Effector memory CD8-positive, alpha-beta T cell (primary cell): ENCODE data around the gene TNNI3K.

ENCODE experiments used
- ATAC-seq: fragments of 150-1000 bp; cut with Tn5 transposase; replicated peaks from 2 replicates; pipeline ENCODE4 v1.10.0; 2021; ENCODE audit warnings: mild to moderate bottlenecking, moderate library complexity
- DNase-seq, 3 experiments: peaks; one replicate each; pipeline ENCODE4 v3.0.0; 2021
- H3K27ac Mint-ChIP-seq, 2 donors: one replicate each; pipeline ENCODE4 v1.8.0; 2022; ENCODE audit warnings: mild to moderate bottlenecking in 2 of 2, mixed read lengths in 2 of 2, moderate library complexity in 2 of 2
- H3K27me3 Mint-ChIP-seq, 2 donors: one replicate each; pipeline ENCODE4 v1.8.0; 2022; ENCODE audit warnings: mixed read lengths in 2 of 2
- H3K36me3 Mint-ChIP-seq: one replicate; pipeline ENCODE4 v1.8.0; 2022; ENCODE audit warnings: mild to moderate bottlenecking, moderate library complexity, mixed read lengths; ENCODE audit not compliant: insufficient read depth
- H3K4me1 Mint-ChIP-seq, 2 donors: one replicate each; pipeline ENCODE4 v1.8.0; 2022; ENCODE audit warnings: low read depth in 2 of 2, mixed read lengths in 2 of 2
- H3K4me3 Mint-ChIP-seq, 2 donors: one replicate each; pipeline ENCODE4 v1.8.0; 2022; ENCODE audit warnings: mild to moderate bottlenecking in 2 of 2, mixed read lengths in 2 of 2, moderate library complexity in 2 of 2
- H3K9me3 Mint-ChIP-seq, 2 donors: one replicate each; pipeline ENCODE4 v1.8.0; 2022; ENCODE audit warnings: mixed read lengths in 2 of 2

Gene TNNI3K

DNA sequence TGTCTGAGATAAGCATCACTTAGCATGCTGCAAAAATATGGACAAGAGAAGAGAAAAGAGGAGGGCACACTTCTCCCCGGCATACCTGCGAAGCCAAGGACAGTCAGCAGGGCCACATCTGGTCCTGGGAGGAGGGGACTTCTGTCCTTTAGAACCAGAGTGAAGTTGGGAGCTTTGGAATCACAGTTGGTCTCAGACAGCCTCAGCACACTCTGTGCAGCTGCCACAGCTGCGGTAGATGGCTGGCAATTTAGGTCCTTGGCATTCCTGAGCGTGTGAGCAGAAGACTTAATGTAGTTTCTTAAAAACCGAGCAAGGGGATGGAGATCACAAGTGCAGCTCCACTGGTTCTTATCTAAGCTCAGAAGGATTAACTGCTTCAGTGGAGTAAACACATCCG lies 244.9 kb downstream of the TNNI3K start:
- no peaks in the 10 kb centered on the region for H3K9me3 Mint-ChIP-seq
- ATAC-seq (no peak), DNase-seq (no peak)

DNA sequence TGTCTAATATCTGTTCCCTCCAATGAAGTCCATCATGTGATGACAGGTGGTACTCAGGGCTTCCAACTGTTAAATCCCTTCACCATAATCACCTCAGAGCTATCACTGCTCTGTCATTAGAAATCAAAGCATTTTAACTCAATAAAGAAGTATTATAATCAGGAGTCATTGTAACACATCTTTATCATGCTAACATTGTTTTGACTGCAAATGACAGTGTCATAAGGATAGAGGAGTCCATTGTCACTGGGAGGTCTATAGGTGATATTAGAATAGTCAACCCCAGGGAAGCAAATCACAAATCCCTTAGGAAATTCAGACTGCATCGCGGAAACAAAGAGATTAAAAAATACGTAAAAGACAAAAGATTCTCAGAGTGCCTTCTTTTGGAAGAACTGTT lies 246.4 kb downstream of the TNNI3K start:
- H3K4me3 Mint-ChIP-seq: no peak overlapping the region
- no peaks in the 10 kb centered on the region for H3K9me3 Mint-ChIP-seq
- H3K27me3 Mint-ChIP-seq: peaks cover 0 to 10% of the 10 kb centered on the region in 2 donors
- H3K36me3 Mint-ChIP-seq: no peaks in the 10 kb centered on the region
- DNase-seq (no peak), ATAC-seq (no peak)
- H3K4me1 Mint-ChIP-seq: no peaks in the 10 kb centered on the region
- no peak overlapping the region for H3K27ac Mint-ChIP-seq

More for the DNA sequence above, 244.9 kb downstream of the TNNI3K start:
- H3K27ac Mint-ChIP-seq: no peak overlapping the region
- no peaks in the 10 kb centered on the region for H3K36me3 Mint-ChIP-seq
- no peak overlapping the region for H3K4me3 Mint-ChIP-seq
- H3K27me3 Mint-ChIP-seq: peaks cover 0 to 10% of the 10 kb centered on the region in 2 donors
- H3K4me1 Mint-ChIP-seq: no peaks in the 10 kb centered on the region

DNA sequence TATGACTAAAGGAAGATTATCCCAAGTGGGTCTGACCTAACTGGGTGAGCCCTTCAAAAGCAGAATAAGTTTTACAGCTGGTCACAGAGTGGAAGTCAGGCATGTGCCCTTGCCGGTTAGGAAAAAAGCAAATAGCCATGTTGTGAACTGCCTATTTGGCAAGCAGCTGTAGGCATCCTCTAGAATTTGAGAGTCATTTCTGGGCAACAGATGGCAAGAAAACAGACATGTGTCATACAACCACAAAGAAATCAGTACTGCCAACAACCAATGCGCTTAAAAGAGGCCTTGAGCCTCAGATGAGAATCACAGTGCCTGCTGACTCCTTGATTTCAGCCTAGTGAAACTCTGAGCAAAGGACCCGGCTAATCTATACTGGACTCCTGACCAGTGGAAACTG lies 250.4 kb downstream of the TNNI3K start:
- no peaks in the 10 kb centered on the region for H3K4me1 Mint-ChIP-seq
- no peak for DNase-seq
- H3K27me3 Mint-ChIP-seq: peaks cover 0 to 4% of the 10 kb centered on the region in 2 donors
- H3K36me3 Mint-ChIP-seq: no peaks in the 10 kb centered on the region
- ATAC-seq: no peak
- no peak overlapping the region for H3K27ac Mint-ChIP-seq
- H3K9me3 Mint-ChIP-seq: no peaks in the 10 kb centered on the region
- no peak overlapping the region for H3K4me3 Mint-ChIP-seq

DNA sequence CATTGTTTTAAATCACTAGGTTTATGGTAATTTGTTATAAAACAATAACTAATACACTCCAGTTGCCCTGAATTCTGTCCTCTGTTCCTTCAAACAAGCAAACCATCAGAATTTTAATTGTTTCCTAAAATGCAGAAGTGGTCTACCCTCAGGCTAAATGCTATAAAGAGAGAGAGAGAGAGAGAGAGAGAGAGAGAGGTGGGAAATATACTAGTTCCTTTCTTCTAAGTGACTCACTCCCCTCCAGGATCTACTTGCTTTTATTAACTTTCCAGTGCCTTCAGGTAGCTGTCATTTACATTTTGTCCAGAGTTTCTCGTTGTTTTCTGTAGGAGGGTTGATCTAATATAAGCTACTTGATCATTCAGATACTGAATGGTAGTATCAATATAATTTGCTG lies 250.8 kb downstream of the TNNI3K start:
- Mint-ChIP-seq H3K9me3 (no peaks in the 10 kb centered on the region), H3K36me3 (no peaks in the 10 kb centered on the region), H3K27me3 (no peaks in the 10 kb centered on the region), H3K27ac (no peak overlapping the region), H3K4me1 (no peaks in the 10 kb centered on the region), H3K4me3 (no peak overlapping the region)
- no peak for DNase-seq
- ATAC-seq: no peak

DNA sequence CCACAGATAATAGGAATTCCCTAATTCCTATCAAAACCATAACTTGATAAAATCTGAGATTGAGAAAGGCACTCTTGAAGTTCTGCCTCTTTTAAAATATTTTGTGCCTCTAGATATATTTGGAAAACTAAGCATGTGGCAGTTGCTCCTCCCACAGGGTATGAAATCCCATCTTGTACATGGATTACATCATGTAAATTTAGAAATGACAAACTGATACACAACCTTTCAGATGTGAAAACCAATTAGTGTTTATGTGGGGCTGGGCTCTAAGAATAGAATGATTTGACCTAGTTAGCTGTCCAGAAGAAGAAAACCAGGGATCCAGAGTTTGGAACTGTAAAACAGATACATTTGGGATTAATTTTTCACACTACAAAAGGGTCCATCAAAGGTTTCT lies 261.5 kb downstream of the TNNI3K start:
- no peak for DNase-seq
- no peak for ATAC-seq
- no peaks in the 10 kb centered on the region for H3K4me1 Mint-ChIP-seq
- peaks cover 0 to 1% of the 10 kb centered on the region in 2 donors for H3K9me3 Mint-ChIP-seq
- no peak overlapping the region for H3K4me3 Mint-ChIP-seq
- H3K27ac Mint-ChIP-seq: no peak overlapping the region
- H3K36me3 Mint-ChIP-seq: no peaks in the 10 kb centered on the region
- no peaks in the 10 kb centered on the region for H3K27me3 Mint-ChIP-seq

DNA sequence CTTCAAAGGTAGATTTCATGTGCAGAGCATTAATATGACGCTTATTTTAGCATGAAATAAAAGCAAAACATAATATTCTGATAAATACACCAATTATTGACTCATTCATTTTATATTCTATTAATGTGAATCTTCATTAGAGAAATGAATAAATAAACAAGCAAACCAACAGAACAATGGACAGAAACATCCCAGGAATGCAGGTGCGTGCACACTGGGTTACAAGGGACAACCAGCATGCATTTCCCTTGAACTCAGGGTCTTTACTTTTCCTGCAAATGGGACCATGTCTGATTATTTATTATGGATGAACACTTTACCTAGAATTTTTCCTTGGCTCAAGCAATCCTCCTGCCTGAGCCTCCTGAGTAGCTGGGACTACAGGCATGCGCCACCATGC lies 263.7 kb downstream of the TNNI3K start:
- Mint-ChIP-seq H3K4me1 (no peaks in the 10 kb centered on the region), H3K9me3 (peaks cover 0 to 1% of the 10 kb centered on the region in 2 donors), H3K4me3 (no peak overlapping the region), H3K36me3 (no peaks in the 10 kb centered on the region), H3K27ac (no peak overlapping the region), H3K27me3 (peaks cover 0 to 8% of the 10 kb centered on the region in 2 donors)
- ATAC-seq (no peak), DNase-seq (no peak)

DNA sequence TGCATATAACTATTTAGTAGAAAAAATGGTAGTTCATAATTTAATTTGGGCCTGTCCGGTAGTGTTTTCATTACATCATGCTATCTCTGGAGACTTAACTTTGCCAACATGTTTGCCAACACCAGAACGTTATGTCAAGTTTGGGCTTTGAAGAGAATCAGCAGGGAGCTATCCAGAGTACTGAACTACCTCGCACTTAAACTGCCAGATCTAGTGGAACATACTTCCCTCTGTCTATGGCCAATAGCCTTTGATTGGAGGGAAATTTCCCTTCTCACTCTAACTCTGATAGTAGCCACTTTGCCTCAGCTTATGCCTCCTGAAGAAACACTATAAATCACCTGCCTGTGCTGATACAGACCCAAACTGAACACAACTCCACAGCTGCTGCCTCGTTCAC lies 267.2 kb downstream of the TNNI3K start:
- no peak for DNase-seq
- Mint-ChIP-seq H3K27me3 (peaks cover 0 to 8% of the 10 kb centered on the region in 2 donors), H3K9me3 (no peaks in the 10 kb centered on the region), H3K4me3 (no peak overlapping the region), H3K36me3 (no peaks in the 10 kb centered on the region), H3K27ac (no peak overlapping the region), H3K4me1 (peaks cover 0 to 2% of the 10 kb centered on the region in 2 donors)
- ATAC-seq: no peak

DNA sequence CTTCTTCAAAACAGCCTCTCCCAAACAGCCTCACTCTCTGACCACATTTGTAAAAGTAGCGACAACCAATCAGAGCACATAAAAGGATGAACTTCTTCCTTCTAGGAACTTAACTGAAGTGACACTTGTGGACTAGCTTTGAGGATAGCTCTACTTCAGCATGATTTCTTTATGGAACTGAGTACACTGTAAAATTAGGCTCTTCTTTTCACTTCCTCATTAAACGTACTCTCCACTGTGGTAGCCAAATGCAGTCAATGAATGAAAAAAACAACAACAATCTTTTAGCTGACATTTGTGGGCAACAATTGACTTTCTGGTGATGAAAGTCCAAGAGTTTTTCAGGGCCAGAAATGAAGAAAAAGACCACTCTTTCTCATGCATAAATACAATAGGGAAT lies 267.7 kb downstream of the TNNI3K start:
- peaks cover 0 to 2% of the 10 kb centered on the region in 2 donors for H3K4me1 Mint-ChIP-seq

DNA sequence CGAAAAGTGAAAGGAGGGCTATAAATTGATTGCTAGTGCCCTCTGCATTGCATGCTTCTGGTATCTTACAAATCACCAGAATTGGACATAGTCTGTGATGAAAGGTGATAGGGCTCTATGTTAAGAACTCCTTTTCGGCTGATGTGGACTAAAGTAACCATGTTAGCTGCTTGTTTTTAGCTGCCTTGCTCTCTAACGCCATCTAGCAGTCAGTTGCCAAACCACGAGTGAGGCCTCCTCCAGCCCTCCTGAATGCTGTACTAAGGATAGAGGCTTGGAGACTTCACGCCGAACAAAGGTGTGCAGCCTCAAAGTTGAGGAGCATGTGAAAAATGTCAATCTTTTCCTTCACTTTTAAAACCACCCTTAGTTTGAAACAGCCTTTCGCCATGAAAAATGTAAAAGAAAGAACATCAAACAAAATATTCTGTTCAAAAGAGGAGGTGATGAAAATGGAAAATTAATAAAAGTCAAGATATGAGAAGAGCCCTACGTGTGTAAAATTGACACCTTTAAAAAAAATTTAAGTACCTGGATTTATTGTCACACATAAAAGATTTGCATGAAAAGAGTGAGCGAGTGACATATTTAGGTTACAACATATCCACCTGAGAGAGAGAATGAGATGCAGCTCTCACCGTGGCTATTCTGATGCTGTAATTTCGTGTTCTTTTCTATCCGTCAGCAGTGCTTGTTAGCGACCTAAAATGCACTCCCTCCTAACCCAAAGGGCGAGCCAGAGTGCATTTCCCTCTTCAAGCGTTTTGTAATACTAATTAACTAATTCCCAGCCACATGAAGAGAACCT lies 269.1 kb downstream of the TNNI3K start:
- ATAC-seq: peak; percentile 59

More for the DNA sequence above, 267.7 kb downstream of the TNNI3K start:
- Mint-ChIP-seq H3K9me3 (no peaks in the 10 kb centered on the region), H3K36me3 (no peaks in the 10 kb centered on the region), H3K27ac (no peak overlapping the region), H3K27me3 (peaks cover 0 to 8% of the 10 kb centered on the region in 2 donors), H3K4me3 (no peak overlapping the region)
- ATAC-seq: no peak
- no peak for DNase-seq

DNA sequence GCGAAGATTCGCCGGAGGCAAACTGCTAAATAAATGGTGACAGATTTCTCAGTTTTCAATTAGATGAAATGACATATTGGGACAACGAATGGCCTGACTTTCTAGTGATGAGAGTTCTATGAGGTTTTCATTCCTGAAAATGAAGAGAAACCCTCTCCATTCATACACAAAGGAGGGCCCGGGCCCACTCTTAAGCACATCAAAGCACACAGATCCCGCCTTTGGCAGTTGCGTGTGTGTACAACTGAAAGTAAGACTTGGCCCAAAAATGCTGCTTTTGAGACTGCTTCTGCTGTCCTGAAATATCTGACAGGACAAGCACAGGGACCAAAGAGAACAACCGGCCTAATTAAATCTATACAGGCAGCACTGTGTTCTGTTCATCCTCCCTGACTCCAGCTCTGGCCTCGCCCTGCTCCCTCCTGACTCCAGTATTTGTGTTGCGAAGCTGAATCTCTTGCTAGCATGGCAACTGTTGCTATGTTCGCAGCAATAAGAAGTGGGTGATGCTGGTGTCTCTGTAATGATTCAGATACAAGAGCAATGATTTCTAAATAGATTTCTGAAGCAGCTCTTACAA lies 269.8 kb downstream of the TNNI3K start:
- no peak overlapping the region for H3K27ac Mint-ChIP-seq
- H3K36me3 Mint-ChIP-seq: no peaks in the 10 kb centered on the region
- peaks cover 0 to 2% of the 10 kb centered on the region in 2 donors for H3K4me1 Mint-ChIP-seq
- ATAC-seq (no peak), DNase-seq (no peak)
- no peaks in the 10 kb centered on the region for H3K9me3 Mint-ChIP-seq
- H3K27me3 Mint-ChIP-seq: peaks cover 0 to 8% of the 10 kb centered on the region in 2 donors
- no peak overlapping the region for H3K4me3 Mint-ChIP-seq

More for the DNA sequence above, 269.1 kb downstream of the TNNI3K start:
- peak in 2 of 3 experiments; percentile 6 to 9 for DNase-seq
- no peaks in the 10 kb centered on the region for H3K36me3 Mint-ChIP-seq
- no peak overlapping the region for H3K4me3 Mint-ChIP-seq
- peaks cover 0 to 8% of the 10 kb centered on the region in 2 donors for H3K27me3 Mint-ChIP-seq
- H3K27ac Mint-ChIP-seq: no peak overlapping the region
- no peaks in the 10 kb centered on the region for H3K9me3 Mint-ChIP-seq
- H3K4me1 Mint-ChIP-seq: peaks cover 0 to 2% of the 10 kb centered on the region in 2 donors

DNA sequence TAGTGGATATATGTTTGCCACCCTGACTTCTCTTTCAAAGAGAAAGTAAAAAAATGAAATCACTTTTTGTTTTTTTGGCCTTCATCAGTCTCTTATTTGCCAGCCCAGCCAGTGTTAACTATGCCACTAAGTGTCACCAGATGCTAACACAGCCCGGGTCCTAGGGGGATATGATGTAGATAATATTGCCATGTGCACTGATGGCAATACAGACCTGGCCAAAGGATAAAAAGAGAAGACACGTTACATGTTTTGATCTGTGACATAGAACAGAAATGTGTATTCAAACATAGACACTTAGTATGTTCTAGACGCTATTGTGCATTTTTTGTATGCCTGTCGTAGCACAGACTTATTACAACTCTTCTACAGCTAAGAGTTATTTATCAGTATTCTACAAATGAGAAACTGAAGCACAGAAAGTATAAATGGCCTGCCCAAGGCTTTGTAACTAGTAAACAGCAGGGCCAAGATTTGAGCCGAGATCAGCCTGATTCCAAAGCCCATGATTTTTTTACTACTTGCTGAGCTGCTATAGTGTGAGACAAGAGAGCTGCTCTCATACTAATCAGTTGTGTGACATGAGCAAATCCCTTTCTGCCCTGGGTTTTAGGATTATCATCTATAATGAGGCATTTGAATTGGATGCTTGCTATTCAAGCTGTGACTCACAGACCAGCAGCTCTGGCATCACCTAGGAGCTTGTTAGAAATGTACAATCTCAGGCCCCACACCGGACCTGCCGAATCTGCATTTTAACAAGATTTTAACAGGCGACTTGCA lies 270.9 kb downstream of the TNNI3K start:
- Mint-ChIP-seq H3K9me3 (no peaks in the 10 kb centered on the region), H3K4me1 (peaks cover 0 to 2% of the 10 kb centered on the region in 2 donors), H3K36me3 (no peaks in the 10 kb centered on the region), H3K27me3 (peaks cover 0 to 8% of the 10 kb centered on the region in 2 donors), H3K4me3 (no peak overlapping the region), H3K27ac (no peak overlapping the region)
- DNase-seq (no peak), ATAC-seq (no peak)

DNA sequence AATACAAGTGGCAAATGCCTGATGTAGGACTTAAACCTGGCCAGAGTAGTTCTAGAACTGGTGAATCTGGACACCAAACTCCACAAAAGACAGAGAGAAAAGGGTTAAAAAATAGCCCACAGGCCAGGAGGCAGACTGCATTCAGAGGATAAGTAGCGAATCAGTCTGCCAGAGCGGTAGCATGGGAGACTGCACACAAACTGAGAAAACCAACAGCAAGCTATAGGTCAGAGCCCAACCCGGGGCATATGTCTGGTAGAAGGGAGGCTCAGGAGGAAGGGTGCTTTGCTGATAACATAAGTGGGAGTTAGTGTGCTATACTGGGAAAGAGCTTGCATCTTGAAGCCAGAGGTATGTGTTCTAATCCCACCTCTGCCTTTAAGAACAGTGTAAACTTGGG lies 273.3 kb downstream of the TNNI3K start:
- DNase-seq (no peak), ATAC-seq (no peak)
- Mint-ChIP-seq H3K4me1 (peaks cover 0 to 2% of the 10 kb centered on the region in 2 donors), H3K27ac (no peak overlapping the region), H3K27me3 (no peaks in the 10 kb centered on the region), H3K36me3 (no peaks in the 10 kb centered on the region), H3K4me3 (no peak overlapping the region), H3K9me3 (no peaks in the 10 kb centered on the region)

DNA sequence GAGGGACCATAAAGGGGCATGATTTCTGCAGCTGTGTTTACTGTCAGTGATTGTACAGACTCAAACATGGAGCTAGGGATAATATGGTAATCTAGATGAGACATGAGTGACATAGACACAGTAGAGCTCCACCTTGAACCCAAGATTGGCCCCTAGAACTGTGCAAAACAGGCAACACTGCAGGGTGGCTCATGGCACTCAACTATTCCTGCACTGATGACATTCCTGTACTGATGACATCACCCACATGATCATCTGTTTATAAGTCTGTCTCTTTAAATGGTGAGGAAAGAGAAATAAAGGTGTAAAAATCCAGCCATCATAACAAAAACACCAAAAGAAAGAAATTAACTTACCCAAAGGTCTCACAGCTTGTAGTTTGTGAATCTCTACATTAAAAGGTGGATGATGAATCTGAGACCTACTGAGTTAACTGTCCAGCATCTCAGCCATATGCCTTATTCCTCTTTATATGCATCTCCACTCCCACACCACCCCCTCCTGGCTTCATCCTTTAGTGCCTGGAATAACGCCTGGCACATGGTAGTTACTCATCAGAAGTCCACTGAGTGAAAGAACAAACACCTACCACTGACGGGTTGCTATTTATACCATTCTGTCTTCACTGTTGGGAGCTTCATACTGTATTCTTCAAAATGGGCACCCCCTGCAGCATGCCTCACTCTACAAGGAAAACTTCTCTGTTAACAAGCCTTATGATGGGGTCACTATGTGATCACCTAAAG lies 277.2 kb downstream of the TNNI3K start, which contains the start of gene LRRC53:
LRRC53 (minus strand) TSS at position 442 of the 746 bp plus-strand sequence. CDS start 29,262 bp downstream, outside the sequence.
- H3K27me3 Mint-ChIP-seq: no peaks in the 10 kb centered on the region
- DNase-seq (no peak), ATAC-seq (no peak)
- no peaks in the 10 kb centered on the region for H3K9me3 Mint-ChIP-seq
- H3K4me1 Mint-ChIP-seq: no peaks in the 10 kb centered on the region
- H3K4me3 Mint-ChIP-seq: no peak within 1 kb of the TSS
- no peak within 1 kb of the TSS for H3K27ac Mint-ChIP-seq
- no peaks in the 10 kb centered on the region for H3K36me3 Mint-ChIP-seq
